Heart left ventricle (tissue), 16 donors: ENCODE data around the gene NMRAL1. TPM values are rescaled to one million over a fixed set of nuclear protein-coding genes. Genes with fewer than 3 reads are reported as not detected.

Source experiments
- ATAC-seq, 4 donors: fragments of 200-7000 bp; cut with Tn5 transposase; one replicate each; pipeline ENCODE4 v1.9.1; 2020 to 2022; ENCODE audit warnings: moderate library complexity in 4 of 4, mild to moderate bottlenecking in 3 of 4, moderate number of reproducible peaks in 1 of 4
- DNase-seq, 5 donors: peaks; one replicate each; pipeline ENCODE4 v3.0.0-alpha.2; 2020
- H3K27ac ChIP-seq, 12 donors: fragments of 200-600 bp; sonication (generic) in 4 of 12; one replicate each; pipeline versions ENCODE4 v1.5.0 to v1.8.0; 2016 to 2022; ENCODE audit warnings: mild to moderate bottlenecking in 2 of 12
- H3K27me3 ChIP-seq, 9 donors: fragments of 200-600 bp; sonication (generic) in 2 of 9; one replicate each; pipeline versions ENCODE4 v1.5.1 to v1.8.0; 2016 to 2022; ENCODE audit warnings: mild to moderate bottlenecking in 3 of 9
- H3K36me3 ChIP-seq, 9 donors: fragments of 200-600 bp; sonication (generic) in 2 of 9; one replicate each; pipeline versions ENCODE4 v1.5.0 to v1.8.0; 2018 to 2022; ENCODE audit warnings: mild to moderate bottlenecking in 2 of 9
- H3K4me1 ChIP-seq, 12 donors: fragments of 200-600 bp; sonication (generic) in 4 of 12; one replicate each; pipeline versions ENCODE4 v1.5.0 to v1.8.0; 2016 to 2022; ENCODE audit warnings: mild to moderate bottlenecking in 3 of 12
- H3K4me3 ChIP-seq, 12 donors: fragments of 200-600 bp; sonication (generic) in 4 of 12; one replicate each; pipeline versions ENCODE4 v1.5.0 to v1.8.0; 2017 to 2022; ENCODE audit warnings: mild to moderate bottlenecking in 9 of 12, moderate library complexity in 4 of 12
- H3K9me3 ChIP-seq, 12 donors: fragments of 200-600 bp; sonication (generic) in 4 of 12; one replicate each; pipeline versions ENCODE4 v1.5.0 to v1.8.0; 2016 to 2022; ENCODE audit warnings: mild to moderate bottlenecking in 1 of 12
- POLR2A ChIP-seq, 2 donors: fragments of 450-650 bp; IDR thresholded peaks; one replicate each; pipeline ENCODE4 v1.6.1; 2017; ENCODE audit warnings: antibody characterized with exemption in 2 of 2, mild to moderate bottlenecking in 2 of 2, moderate library complexity in 2 of 2
- WGBS, 4 donors: extraction: QIAGEN DNeasy Blood & Tissue Kit in 2 of 4; methylation state at CpG; one replicate each; pipeline versions ENCODE4 v1.1.5 to v1.1.7; 2013 to 2018; 5-methylcytosine and 5-hydroxymethylcytosine counted together
- intact Hi-C, 10 donors: fragments of 100-400 bp; cut with DNase I; formaldehyde crosslinking; loops; one replicate each; pipeline versions ENCODE4 v1.11.1 to v1.14.2; 2022
- polyA plus RNA-seq, 2 donors: library from polyadenylated mRNA; stranded (reverse); fragments of 200-250 nt; gene quantifications; one replicate each; pipeline ENCODE4 v1.2.3, GENCODE V29; 2013
- total RNA-seq, 9 donors: library from RNA; depleted of rRNA in 2 of 9; stranded (reverse); fragments of >200 nt in 2 of 9; fragmentation: NEBNext Ultra II Directional in 3 of 9; extraction: Animal tissue kit (Norgen Biotek cat#: 25700) in 3 of 9; gene quantifications; one replicate each; pipeline versions ENCODE4 v1.1.0 to v1.2.4, GENCODE V29; 2016 to 2023
- TF ChIP-seq, protein P1 (sequence below), 12 donors: fragments of 200-600 bp; sonication (generic) in 4 of 12; IDR thresholded peaks; one replicate each; pipeline versions ENCODE4 v1.5.0 to v1.8.0; 2018 to 2022; ENCODE audit warnings: antibody characterized with exemption in 12 of 12, mild to moderate bottlenecking in 5 of 12
- donor health status: ischemic (EF 13 %, LVEDD 7.1; RV severe dilation, severe dysfunction).
- donor health status: healthy with polysubstance abuse.
- donor health status: DM: no; HTN: yes; CAD: no.
- donor health status: DM: no; HTN: no; CAD: no.
- donor health status: ischemic (EF 25% LVEDD 6.9; RV normal size, moderate dysfunction).
- donor health status: ischemic (EF 25% LVEDD 5.7; RV mildly dilated, moderate dysfunction).
- donor health status: healthy.
- donor health status: DM: yes; HTN: yes; CAD: no.
- donor health status: ischemic (EF 35%, LVEDD 5.7; RV mildly dilated, moderate dysfunction).
- donor health status: nonischemic (EF 11% LVEDD 7.7; RV severe dilation, severe dysfunction).
- donor health status: DM: yes; HTN: yes; CAD: no.
- donor health status: PGD.
- donor health status: ischemic (EF 29% LVEDD 5.4; RV normal size, mild dysfunction).
- donor health status: nonischemic (EF 23%, LVEDD 6.1; RV moderate dilation, normal function).

Gene NMRAL1
- total and polyA plus RNA-seq, 11 donors: 12.0 to 47.5 (median 25.4) TPM

DNA sequence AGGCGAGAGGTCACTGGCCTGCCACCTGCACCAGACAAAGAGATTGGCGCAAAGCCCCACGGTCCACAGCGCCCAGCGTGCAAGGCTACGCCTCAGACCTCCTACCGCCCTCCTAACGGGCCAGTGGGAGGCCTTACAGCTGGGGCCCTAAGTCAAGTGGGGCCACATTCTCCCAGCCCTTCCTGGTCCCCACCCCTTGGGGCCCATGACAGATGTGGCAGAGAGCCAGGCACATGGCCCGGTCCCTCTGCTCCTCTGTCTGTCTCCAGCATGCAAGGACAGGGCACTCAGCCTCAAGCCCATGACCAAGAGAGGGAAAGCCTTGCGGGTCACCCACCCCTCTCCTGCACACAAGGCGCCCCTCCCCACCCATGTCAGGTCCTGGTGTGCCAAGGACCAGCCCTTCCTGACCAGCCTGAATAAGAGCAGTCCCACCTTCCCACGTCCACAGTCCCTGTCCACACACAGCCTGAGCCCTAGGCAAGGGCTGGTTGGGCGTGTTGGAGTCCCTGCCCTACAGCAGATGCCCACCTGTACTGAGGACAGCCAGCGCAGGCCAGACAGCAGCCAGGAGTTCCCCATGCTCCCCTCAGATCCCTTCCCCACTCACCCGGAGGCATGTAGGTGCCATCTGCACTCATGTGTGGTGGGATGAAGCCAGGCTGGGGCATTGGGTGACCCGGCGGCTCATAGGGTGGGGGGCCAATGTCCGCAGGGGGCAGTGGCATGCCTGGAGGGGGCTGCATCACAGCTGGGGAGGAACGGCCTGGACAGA lies 38.8 kb upstream of the NMRAL1 start:
- Histone ChIP-seq H3K27me3 (no peaks in the 10 kb centered on the region), H3K27ac (peak overlapping the region in 11 of 12 donors; percentile 7 to 87 (median 72)), H3K4me1 (peaks cover 0 to 67% (median 51%) of the 10 kb centered on the region in 12 donors), H3K4me3 (no peak overlapping the region), H3K9me3 (no peaks in the 10 kb centered on the region), H3K36me3 (peaks cover 0 to 57% (median 46%) of the 10 kb centered on the region in 9 donors)
- TF ChIP-seq, protein P1, sequence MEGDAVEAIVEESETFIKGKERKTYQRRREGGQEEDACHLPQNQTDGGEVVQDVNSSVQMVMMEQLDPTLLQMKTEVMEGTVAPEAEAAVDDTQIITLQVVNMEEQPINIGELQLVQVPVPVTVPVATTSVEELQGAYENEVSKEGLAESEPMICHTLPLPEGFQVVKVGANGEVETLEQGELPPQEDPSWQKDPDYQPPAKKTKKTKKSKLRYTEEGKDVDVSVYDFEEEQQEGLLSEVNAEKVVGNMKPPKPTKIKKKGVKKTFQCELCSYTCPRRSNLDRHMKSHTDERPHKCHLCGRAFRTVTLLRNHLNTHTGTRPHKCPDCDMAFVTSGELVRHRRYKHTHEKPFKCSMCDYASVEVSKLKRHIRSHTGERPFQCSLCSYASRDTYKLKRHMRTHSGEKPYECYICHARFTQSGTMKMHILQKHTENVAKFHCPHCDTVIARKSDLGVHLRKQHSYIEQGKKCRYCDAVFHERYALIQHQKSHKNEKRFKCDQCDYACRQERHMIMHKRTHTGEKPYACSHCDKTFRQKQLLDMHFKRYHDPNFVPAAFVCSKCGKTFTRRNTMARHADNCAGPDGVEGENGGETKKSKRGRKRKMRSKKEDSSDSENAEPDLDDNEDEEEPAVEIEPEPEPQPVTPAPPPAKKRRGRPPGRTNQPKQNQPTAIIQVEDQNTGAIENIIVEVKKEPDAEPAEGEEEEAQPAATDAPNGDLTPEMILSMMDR (IDR thresholded peaks at IDR 0.05): no peak
- TF ChIP-seq POLR2A (IDR thresholded peaks at IDR 0.05): no peak
- ATAC-seq (peak in 3 of 4 donors; percentile 5 to 32 (median 7)), DNase-seq (peak in 2 of 5 donors; percentile 36 to 48)
- 72 to 81% (median 75%) methylated on average over 14 to 19 of the region's 19 CpGs for WGBS, 4 donors
- intact Hi-C loops: loop anchor here in 9 of 10 donors (5.0 to 10.0 kb wide), 4 partner anchors 34 to 444 kb away; partner anchors contain the start of gene SEC14L5 (in 6 of the 9)

DNA sequence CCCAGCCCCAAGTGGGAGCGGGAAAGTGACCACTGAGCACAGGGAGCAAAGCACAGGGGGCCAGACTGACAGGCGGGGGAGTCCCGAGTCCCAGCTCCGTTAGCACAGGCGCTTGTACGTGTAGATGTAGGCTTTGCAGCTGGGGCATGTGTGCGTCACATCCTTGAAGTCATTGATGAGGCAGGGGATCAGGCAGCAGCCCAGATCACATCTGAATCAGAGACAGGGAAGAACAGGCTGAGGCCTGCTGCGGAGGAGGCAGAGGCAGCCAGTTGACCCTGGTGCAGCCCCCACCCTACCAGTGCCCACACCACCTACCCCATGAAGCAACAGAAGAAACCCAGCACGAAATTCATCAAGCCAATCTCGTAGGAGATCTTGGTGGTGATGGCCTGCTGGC lies 38.0 kb upstream of the NMRAL1 start:
- intact Hi-C loops: loop anchor here in 9 of 10 donors (5.0 to 10.0 kb wide), 4 partner anchors 35 to 445 kb away; partner anchors contain the start of gene SEC14L5 (in 6 of the 9)
- H3K27ac ChIP-seq: peak overlapping the region in 6 of 12 donors; percentile 46 to 87 (median 72)
- peaks cover 0 to 62% (median 50%) of the 10 kb centered on the region in 12 donors for H3K4me1 ChIP-seq
- H3K27me3 ChIP-seq: no peaks in the 10 kb centered on the region
- TF ChIP-seq POLR2A (IDR thresholded peaks at IDR 0.05): no peak
- TF ChIP-seq, protein P1 (IDR thresholded peaks at IDR 0.05): no peak
- DNase-seq: peak in 1 of 5 donors; percentile 9
- peaks cover 0 to 65% (median 54%) of the 10 kb centered on the region in 9 donors for H3K36me3 ChIP-seq
- no peak overlapping the region for H3K4me3 ChIP-seq
- WGBS, 4 donors: 86 to 94% (median 92%) methylated on average over 9 to 10 of the region's 10 CpGs
- ATAC-seq: no peak
- no peaks in the 10 kb centered on the region for H3K9me3 ChIP-seq

DNA sequence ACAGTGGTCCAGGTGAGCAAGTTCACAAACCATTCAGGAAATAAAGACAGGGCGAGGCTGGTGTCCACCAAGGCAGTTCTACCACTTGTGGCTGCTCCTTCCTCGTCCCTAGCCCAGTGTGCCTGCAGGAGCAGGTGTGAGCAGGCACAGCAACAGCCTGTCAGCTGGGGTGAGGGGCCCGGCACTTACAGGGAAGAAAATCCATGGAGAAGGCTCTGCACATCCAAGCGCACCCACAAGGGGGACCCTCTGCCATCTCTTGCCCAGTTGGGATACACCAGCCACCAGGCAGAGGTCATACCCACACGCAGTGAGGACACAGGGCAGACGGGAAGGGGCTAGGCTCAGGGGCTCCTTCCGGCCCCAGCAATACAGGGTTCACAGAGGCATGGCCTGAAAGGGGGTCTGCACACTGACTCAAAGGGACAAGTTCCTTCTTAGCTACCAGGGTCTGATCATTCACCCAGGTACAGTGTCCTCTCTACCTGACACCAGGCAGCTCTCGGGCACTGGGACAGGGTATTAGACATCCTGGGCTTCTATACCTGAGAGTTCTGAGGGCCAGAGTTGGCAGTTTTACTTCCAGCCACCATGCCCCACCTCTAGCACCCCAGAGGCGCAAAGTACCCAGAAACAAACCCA lies 37.1 kb upstream of the NMRAL1 start:
- 49 to 61% (median 58%) methylated on average over 8 to 9 of the region's 9 CpGs for WGBS, 4 donors
- Histone ChIP-seq H3K36me3 (peaks cover 0 to 75% (median 63%) of the 10 kb centered on the region in 9 donors), H3K9me3 (no peaks in the 10 kb centered on the region), H3K27ac (peak overlapping the region in 11 of 12 donors; percentile 14 to 81 (median 60)), H3K4me1 (peaks cover 0 to 61% (median 51%) of the 10 kb centered on the region in 12 donors), H3K27me3 (no peaks in the 10 kb centered on the region), H3K4me3 (no peak overlapping the region)
- TF ChIP-seq, protein P1 (IDR thresholded peaks at IDR 0.05): peak; percentile 33 to 66 (median 55)
- no peak for TF ChIP-seq POLR2A (IDR thresholded peaks at IDR 0.05)
- DNase-seq (peak in 4 of 5 donors; percentile 52 to 73 (median 66)), ATAC-seq (peak; percentile 39 to 71 (median 63))
- intact Hi-C loops: loop anchor here (2.0 to 10.0 kb wide), 5 partner anchors 36 to 446 kb away; partner anchors contain the start of gene SEC14L5 (in 6 of the 10)
